Measurements from ENCODE around the gene ATP5PO.
"Not testable (repeated sequence)": the region's sequence is repeated elsewhere in the genome, so short reads cannot be mapped to it uniquely, and the experiment has no call there.

ATP5PO gene

DNA sequence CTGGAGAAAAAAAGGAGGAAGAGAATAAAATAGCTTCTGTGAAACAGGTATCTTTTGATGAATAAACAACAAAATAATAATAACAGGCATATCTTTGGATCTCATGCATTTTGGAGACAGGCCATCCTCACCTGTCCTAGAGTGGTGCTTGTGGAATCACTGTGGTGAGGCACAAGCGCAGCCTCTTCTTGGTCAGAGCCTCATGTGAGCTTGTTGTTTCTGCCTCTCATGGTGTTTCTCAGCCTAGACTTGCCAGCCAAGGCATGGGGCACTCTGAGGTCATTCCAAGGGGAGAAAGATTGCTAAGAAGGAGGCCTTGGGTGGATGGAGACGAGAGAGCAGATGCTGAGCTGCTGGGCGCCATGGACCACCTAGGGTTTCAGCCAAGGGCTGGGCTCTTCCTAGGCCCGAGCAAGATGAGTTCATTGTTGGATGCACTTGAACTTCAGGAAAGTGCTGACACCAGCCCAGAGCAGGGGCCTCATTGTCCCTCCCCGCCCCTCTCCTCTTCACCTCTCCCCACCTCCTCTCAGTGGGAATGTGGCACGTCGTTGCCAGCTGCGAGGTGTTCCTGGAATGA is 49.5 kb downstream of the ATP5PO start:
- DNase-seq: no peak

DNA sequence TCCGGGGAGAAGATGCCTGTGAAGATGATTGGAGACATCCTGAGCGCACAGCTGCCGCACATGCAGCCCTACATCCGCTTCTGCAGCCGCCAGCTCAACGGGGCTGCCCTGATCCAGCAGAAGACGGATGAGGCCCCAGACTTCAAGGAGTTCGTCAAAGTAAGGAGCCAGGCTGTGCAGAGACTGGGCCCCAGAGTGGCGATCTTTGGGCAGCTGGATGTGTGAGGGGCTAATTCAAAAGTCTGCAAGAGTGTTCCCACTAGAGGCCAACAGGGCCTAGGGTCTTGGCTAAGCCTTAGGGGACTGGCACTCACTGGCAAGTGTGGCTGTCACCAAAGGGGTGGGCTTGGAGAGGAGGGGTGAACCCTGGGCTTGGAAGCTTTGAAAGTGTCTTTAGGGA is 50.4 kb downstream of the ATP5PO start:
- no peak for DNase-seq

DNA sequence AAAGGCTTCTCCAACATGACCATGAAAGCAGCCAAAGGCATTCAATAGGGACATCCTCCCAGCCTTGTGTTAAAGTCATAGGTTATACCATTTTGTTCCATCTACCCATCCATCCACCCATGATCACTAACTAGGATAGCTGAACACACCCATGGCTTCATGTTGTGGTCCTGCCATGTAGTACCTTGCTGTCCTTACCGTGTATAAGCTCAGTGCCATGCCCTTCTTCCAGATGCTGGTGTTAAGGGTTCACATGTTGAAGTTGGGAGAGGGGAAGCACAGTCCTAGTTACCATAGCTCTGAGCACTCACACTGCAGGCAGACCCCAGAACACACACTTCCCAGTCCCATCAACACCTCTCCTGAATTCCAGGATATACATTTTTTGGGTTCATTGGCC is 51.5 kb downstream of the ATP5PO start:
- DNase-seq: no peak

- DNase-seq: not testable (repeated sequence)
These were observed 52.4 kb downstream of the ATP5PO start for GRCh38 chr21:33863191-33863590.

DNA sequence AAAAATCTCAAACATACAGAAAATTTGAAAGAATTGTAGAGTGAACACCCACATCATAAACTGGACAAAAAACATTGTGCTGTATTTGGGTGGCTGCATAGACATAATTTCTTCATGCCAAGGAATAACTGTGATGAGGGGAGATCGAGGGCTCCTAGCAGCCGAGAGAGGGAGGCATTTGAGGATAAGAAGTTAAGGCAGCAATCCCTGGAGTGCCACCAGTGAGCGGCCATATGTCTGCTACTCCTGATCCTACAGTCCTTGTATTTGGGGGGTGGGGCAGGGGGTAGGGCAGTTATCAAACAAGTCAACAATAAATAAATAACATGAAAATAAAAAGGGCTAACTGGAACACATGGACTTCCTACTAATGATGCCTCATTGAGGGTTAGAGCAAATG is 54.5 kb downstream of the ATP5PO start:
- no peak for DNase-seq

DNA sequence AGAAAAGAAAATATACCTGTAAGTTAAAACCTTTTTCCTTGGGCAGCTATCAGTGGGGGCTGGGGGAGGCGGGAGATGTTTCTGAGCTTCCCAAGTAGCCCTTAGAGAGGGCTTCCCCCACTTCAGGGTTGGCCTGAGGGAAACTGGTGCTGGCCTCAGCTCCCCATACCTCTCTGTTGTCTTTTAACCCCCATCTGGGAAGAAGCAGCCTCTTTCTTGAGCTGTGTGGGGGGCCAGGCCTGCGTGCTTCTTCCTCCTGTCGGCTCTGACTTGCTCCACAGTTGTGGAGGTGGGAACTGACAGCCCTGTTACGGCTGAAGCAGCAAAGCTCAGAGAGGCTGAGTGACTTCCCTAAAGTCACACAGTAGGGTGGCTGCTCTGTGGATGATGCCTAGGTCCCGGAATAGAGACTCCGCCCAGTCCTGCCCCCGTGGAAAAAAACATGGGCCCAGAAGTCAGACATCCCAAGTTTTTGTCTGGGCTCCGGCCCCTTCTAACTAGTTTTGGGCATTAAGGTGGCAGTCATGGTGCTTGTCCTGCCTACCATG is 55.2 kb downstream of the ATP5PO start:
- DNase-seq: no peak

- DNase-seq: no peak
These were observed 56.1 kb downstream of the ATP5PO start for GRCh38 chr21:33859373-33860102.

DNA sequence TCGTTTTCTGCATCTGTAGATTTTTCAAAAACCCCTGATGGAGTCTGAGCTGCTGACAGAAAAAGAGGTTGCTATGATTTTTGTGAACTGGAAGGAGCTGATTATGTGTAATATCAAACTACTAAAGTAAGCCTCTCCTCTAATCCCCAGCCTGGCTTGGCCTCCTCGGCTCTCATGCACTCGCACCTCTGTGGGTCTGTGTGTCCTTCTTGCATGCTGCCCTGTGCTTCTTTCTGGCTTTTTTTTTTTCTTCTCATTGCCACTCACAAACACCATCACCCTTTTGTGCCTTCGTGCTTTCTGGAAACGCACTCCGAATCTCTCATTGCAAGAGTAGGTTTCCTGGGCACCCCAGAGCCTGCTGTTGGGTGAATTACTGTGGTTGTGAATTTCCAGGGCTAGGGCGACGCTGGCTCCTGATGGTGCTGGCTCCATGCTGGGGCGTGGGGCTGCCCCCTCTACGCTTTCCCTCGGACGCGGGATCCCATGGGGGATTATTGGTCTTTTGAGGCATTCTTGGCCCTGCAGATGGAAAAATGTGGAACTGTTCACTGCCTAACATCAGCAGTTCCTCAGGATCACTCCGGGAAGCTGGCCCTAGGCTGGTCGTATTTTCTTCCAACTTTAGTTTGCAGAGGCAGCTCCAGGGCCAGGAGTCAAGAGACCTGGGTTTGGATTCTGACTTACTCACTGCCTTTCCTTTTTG is 56.8 kb downstream of the ATP5PO start:
- DNase-seq: no peak

DNA sequence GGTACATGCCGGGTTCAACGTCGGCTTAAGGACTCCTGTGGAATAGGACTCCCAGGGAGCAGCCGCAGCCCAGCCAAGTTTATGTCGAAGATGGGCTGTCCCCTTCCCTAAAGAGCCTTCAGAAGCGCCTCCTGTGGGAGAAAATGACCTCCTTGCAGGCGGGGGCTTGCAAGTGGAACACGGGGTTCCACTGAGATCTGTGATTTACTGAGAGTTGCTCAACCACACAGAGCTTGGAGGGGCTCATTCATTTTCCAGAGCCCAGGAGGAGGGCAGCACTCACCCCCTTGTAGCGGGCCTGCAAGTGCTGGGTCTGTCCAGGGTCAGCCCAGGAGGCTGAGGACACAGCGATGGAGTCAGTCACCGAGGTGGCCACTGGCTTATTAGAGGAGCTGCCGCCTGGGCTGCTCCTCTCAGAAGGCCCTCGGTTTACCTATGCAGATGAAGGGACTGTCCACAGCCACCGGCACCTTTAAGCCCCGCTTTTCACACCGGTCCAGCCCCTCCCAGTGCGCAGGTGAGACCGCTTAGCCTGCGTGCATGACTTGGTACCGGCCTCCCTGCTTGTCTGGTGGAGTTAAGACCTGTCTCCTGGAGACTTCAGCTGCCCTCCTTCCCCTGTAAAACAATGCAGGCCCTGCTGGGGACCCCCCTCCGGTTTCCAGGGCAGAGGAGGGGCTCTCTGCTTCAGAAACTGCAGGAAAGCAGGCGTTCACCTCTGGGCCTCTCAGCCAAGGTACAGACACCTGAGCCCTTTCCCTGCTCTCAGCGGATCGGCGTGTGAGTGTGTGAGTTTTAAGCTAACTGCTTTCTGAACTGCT is 57.5 kb downstream of the ATP5PO start:
- no peak for DNase-seq

GRCh38 chr21:33856893-33857527 is 58.6 kb downstream of the ATP5PO start:
- DNase-seq: no peak

DNA sequence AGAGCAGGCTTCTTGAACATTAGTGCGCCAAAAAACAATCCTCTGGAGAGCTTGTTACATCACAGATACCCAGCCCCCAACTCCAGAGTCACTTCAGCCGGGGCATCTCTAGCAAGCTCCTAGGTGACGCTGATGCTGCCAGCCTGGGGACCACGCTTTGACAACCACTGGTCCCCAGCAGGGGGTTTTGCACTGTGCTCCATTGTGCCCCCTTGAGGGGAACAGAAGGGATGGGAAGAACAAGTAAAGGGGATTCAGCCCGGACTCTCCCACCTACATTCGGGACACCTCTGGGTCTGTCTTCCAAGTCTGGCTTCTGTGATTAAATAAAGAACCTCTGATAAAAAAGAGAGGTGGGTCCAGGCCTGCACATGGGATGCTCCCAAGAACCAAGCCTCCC is 60.4 kb downstream of the ATP5PO start:
- no peak for DNase-seq

- DNase-seq: no peak
These were observed 61.0 kb downstream of the ATP5PO start for GRCh38 chr21:33854604-33855003.
